GM13976 (cell line): Measurements from ENCODE around the gene PLIN3.
"Not testable (repeated sequence)": the region's sequence is repeated elsewhere in the genome, so short reads cannot be mapped to it uniquely, and the experiment has no call there.

Source experiments
- DNase-seq: peaks from one replicate; pipeline ENCODE4 v3.0.0; 2012; ENCODE audit warnings: low spot score
- CTCF ChIP-seq: IDR thresholded peaks from 2 replicates; pipeline ENCODE4 v1.5.1; 2012; ENCODE audit warnings: borderline replicate concordance, mild to moderate bottlenecking; ENCODE audit not compliant: insufficient read depth; ENCODE audit errors: extremely low read depth, missing control alignments, control extremely low read depth
- in situ Hi-C: fragments of 300-500 bp; cut with MboI; formaldehyde crosslinking; loops from one replicate; pipeline ENCODE4 v1.12.0; 2022; ENCODE audit warnings: low sequenced_read_pairs, mixed read lengths, inconsistent platforms; ENCODE audit not compliant: unreplicated experiment

The PLIN3 gene

GRCh38 chr19:4852484-4852883, 15.0 kb downstream of the PLIN3 start:
- in situ Hi-C loops, result no loop called here
- TF ChIP-seq CTCF, result no peak
- no peak for DNase-seq

- peak; percentile 87 for DNase-seq
- peak; percentile 76 for TF ChIP-seq CTCF
- in situ Hi-C loops, result no loop called here
Measured at GRCh38 chr19:4851551-4852290, 15.7 kb downstream of the PLIN3 start.

- DNase-seq, result no peak
- in situ Hi-C loops, result no loop called here
Measured at GRCh38 chr19:4849019-4849418, 18.4 kb downstream of the PLIN3 start.

GRCh38 chr19:4847190-4847973, 20.1 kb downstream of the PLIN3 start:
- in situ Hi-C loops, result no loop called here
- DNase-seq, result no peak
- TF ChIP-seq CTCF, result no peak

More at GRCh38 chr19:4849019-4849418, 18.4 kb downstream of the PLIN3 start:
- TF ChIP-seq CTCF, result no peak

GRCh38 chr19:4845975-4846374, 21.5 kb downstream of the PLIN3 start:
- in situ Hi-C loops, DNase-seq: not testable (repeated sequence)

GRCh38 chr19:4844348-4845179, 22.9 kb downstream of the PLIN3 start:
- no peak for TF ChIP-seq CTCF
- no peak for DNase-seq
- in situ Hi-C loops, result no loop called here
